Measurements from ENCODE around the gene CDK11A. TPM values are rescaled to one million over a fixed set of nuclear protein-coding genes. Genes with fewer than 3 reads are reported as not detected.

Gene CDK11A
- 10 to 100 TPM; 25.0 to 77.7 (median 39.0) TPM for total RNA-seq

- ATAC-seq (ENCODE audit: low FRiP score) (peak; percentile 99), DNase-seq (ENCODE audit: low spot score) (peak; percentile 98)
These were observed at the start of gene CDK11A for GRCh38 chr1:1724035-1724864. TSS of gene CDK11A (minus strand) at chr1:1724357. CDS start at chr1:1722818, 1,539 bp downstream.

GRCh38 chr1:1773874-1774273 is 49.7 kb upstream of the CDK11A start:
- DNase-seq (ENCODE audit: low spot score): no peak
- no peak for TF ChIP-seq CTCF (IDR thresholded peaks at IDR 0.05)
- no peak for ATAC-seq (ENCODE audit: low FRiP score)

GRCh38 chr1:1771096-1771495 is 46.9 kb upstream of the CDK11A start:
- no peak for ATAC-seq (ENCODE audit: low FRiP score)
- DNase-seq (ENCODE audit: low spot score): no peak
- no peak for TF ChIP-seq CTCF (IDR thresholded peaks at IDR 0.05)

GRCh38 chr1:1770102-1770501 is 45.9 kb upstream of the CDK11A start:
- DNase-seq (ENCODE audit: low spot score): no peak
- no peak for TF ChIP-seq CTCF (IDR thresholded peaks at IDR 0.05)
- no peak for ATAC-seq (ENCODE audit: low FRiP score)

GRCh38 chr1:1768249-1768992 is 44.3 kb upstream of the CDK11A start:
- DNase-seq (ENCODE audit: low spot score) (no peak), ATAC-seq (ENCODE audit: low FRiP score) (no peak)
- no peak for TF ChIP-seq CTCF (IDR thresholded peaks at IDR 0.05)

- no peak for TF ChIP-seq CTCF (IDR thresholded peaks at IDR 0.05)
- DNase-seq (ENCODE audit: low spot score) (no peak), ATAC-seq (ENCODE audit: low FRiP score) (no peak)
These were observed 40.8 kb upstream of the CDK11A start for GRCh38 chr1:1764876-1765470.

Measured in omental fat pad (tissue), 4 donors.